22Rv1 (cell line): Measurements from ENCODE around the gene KITLG.
"Not testable (repeated sequence)": the region's sequence is repeated elsewhere in the genome, so short reads cannot be mapped to it uniquely, and the experiment has no call there.

Experiments used
- H3K27ac ChIP-seq: fragments of 450-650 bp; 2 replicates; pipeline ENCODE4 v1.5.1; 2017
- CTCF ChIP-seq: fragments of 450-650 bp; IDR thresholded peaks from 2 replicates; pipeline ENCODE4 v1.5.1; 2017; ENCODE audit warnings: mild to moderate bottlenecking
- ZFX ChIP-seq: fragments of 450-650 bp; IDR thresholded peaks from 2 replicates; pipeline ENCODE4 v1.6.1; 2017; ENCODE audit warnings: antibody characterized with exemption, borderline replicate concordance

The KITLG gene

GRCh38 chr12:88509347-88509746 lies 70.9 kb downstream of the KITLG start:
- no peak for TF ChIP-seq ZFX
- no peak for TF ChIP-seq CTCF
- H3K27ac ChIP-seq = no peak overlapping the region

GRCh38 chr12:88507851-88508250 lies 72.4 kb downstream of the KITLG start:
- H3K27ac ChIP-seq = not testable (repeated sequence)

- no peak for TF ChIP-seq ZFX
- no peak for TF ChIP-seq CTCF
- H3K27ac ChIP-seq = no peak overlapping the region
Measured at GRCh38 chr12:88507270-88507669, 73.0 kb downstream of the KITLG start.

GRCh38 chr12:88505696-88506095 lies 74.6 kb downstream of the KITLG start:
- no peak overlapping the region for H3K27ac ChIP-seq
- TF ChIP-seq ZFX = no peak
- TF ChIP-seq CTCF = no peak

- H3K27ac ChIP-seq = no peak overlapping the region
- TF ChIP-seq ZFX (no peak), CTCF (no peak)
Measured at GRCh38 chr12:88503281-88503703, 77.0 kb downstream of the KITLG start.

- TF ChIP-seq CTCF = no peak
- TF ChIP-seq ZFX = no peak
- no peak overlapping the region for H3K27ac ChIP-seq
Measured at GRCh38 chr12:88501972-88502938, 78.0 kb downstream of the KITLG start.

- no peak for TF ChIP-seq ZFX
- no peak for TF ChIP-seq CTCF
Measured at GRCh38 chr12:88496891-88497371, 83.3 kb downstream of the KITLG start.

More at GRCh38 chr12:88496891-88497371, 83.3 kb downstream of the KITLG start:
- no peak overlapping the region for H3K27ac ChIP-seq
